ENCODE measurements around the gene FTO. TPM values are rescaled to one million over a fixed set of nuclear protein-coding genes. Genes with fewer than 3 reads are reported as not detected.

FTO gene
- total RNA-seq, 4 donors from 2014 or later = 125 to 182 (median 164) TPM

- TF ChIP-seq POLR2A (IDR thresholded peaks at IDR 0.05) = no peak
- TF ChIP-seq, protein P1, sequence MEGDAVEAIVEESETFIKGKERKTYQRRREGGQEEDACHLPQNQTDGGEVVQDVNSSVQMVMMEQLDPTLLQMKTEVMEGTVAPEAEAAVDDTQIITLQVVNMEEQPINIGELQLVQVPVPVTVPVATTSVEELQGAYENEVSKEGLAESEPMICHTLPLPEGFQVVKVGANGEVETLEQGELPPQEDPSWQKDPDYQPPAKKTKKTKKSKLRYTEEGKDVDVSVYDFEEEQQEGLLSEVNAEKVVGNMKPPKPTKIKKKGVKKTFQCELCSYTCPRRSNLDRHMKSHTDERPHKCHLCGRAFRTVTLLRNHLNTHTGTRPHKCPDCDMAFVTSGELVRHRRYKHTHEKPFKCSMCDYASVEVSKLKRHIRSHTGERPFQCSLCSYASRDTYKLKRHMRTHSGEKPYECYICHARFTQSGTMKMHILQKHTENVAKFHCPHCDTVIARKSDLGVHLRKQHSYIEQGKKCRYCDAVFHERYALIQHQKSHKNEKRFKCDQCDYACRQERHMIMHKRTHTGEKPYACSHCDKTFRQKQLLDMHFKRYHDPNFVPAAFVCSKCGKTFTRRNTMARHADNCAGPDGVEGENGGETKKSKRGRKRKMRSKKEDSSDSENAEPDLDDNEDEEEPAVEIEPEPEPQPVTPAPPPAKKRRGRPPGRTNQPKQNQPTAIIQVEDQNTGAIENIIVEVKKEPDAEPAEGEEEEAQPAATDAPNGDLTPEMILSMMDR (IDR thresholded peaks at IDR 0.05) = no peak
- Histone ChIP-seq H3K9me3 (no peaks in the 10 kb centered on the region), H3K27me3 (no peaks in the 10 kb centered on the region), H3K4me1 (no peaks in the 10 kb centered on the region), H3K36me3 (peaks cover 0 to 8% of the 10 kb centered on the region in 2 donors), H3K27ac (no peak overlapping the region), H3K4me3 (replicated peaks in 1 of 3) (no peak overlapping the region)
- no peak for DNase-seq
- 72 to 99% methylated on average over 4 of the region's 4 CpGs for WGBS, 2 donors
- intact Hi-C loops (cut with DNase I) = no loop called here
These were observed 118.1 kb downstream of the FTO start for GRCh38 chr16:53821957-53822625.

DNA sequence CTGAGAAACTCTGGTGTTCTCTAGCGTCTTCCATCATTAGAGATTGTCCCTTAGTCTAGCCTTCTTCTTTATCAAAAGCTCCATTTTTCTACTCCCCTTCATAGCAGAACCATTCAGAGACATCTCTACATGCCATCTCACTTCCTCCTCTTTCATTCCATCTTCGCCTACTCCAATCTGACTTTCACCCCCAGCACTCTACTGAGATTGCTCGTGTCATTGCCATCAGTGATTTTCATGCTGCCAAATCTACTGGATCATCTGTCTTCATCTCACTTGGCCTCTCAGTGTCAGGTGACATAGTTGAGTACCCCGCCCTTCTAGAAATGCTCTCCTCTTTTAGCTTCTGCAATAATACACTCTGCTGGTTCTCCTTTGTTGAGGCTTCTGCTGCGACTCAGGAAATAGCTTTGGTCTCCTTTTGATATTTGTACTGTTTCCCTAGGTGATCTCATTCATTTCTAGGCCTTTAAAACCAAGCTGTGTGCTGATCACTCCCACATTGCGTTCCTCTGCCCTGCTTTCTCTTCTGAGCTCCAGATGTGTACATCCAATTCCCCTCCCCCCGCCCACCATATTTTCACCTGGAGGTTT is 119.1 kb downstream of the FTO start:
- Histone ChIP-seq H3K27ac (no peak overlapping the region), H3K4me1 (no peaks in the 10 kb centered on the region), H3K9me3 (no peaks in the 10 kb centered on the region), H3K27me3 (no peaks in the 10 kb centered on the region), H3K36me3 (peaks cover 0 to 8% of the 10 kb centered on the region in 2 donors), H3K4me3 (replicated peaks in 1 of 3) (no peak overlapping the region)
- DNase-seq = no peak
- intact Hi-C loops (cut with DNase I) = no loop called here
- WGBS, 2 donors = 84 to 97% methylated on average over 7 of the region's 7 CpGs
- no peak for TF ChIP-seq POLR2A (IDR thresholded peaks at IDR 0.05)
- TF ChIP-seq, protein P1 (IDR thresholded peaks at IDR 0.05) = no peak

- Histone ChIP-seq H3K27ac (no peak overlapping the region), H3K27me3 (no peaks in the 10 kb centered on the region), H3K36me3 (peaks cover 0 to 12% of the 10 kb centered on the region in 2 donors), H3K4me1 (peaks cover 0 to 6% of the 10 kb centered on the region in 2 donors), H3K4me3 (replicated peaks in 1 of 3) (no peak overlapping the region), H3K9me3 (no peaks in the 10 kb centered on the region)
- 59 to 62% methylated on average over 3 of the region's 3 CpGs for WGBS, 2 donors
- DNase-seq = no peak
- TF ChIP-seq, protein P1 (IDR thresholded peaks at IDR 0.05) = no peak
- TF ChIP-seq POLR2A (IDR thresholded peaks at IDR 0.05) = no peak
- intact Hi-C loops (cut with DNase I) = no loop called here
These were observed 122.7 kb downstream of the FTO start for GRCh38 chr16:53826658-53827057.

- Histone ChIP-seq H3K9me3 (no peaks in the 10 kb centered on the region), H3K36me3 (peaks cover 0 to 12% of the 10 kb centered on the region in 2 donors), H3K27me3 (no peaks in the 10 kb centered on the region), H3K27ac (no peak overlapping the region), H3K4me3 (replicated peaks in 1 of 3) (no peak overlapping the region), H3K4me1 (peaks cover 0 to 6% of the 10 kb centered on the region in 2 donors)
- 81 to 89% methylated on average over 5 of the region's 5 CpGs for WGBS, 2 donors
- no peak for DNase-seq
- intact Hi-C loops (cut with DNase I) = no loop called here
- no peak for TF ChIP-seq POLR2A (IDR thresholded peaks at IDR 0.05)
- TF ChIP-seq, protein P1 (IDR thresholded peaks at IDR 0.05) = no peak
These were observed 123.8 kb downstream of the FTO start for GRCh38 chr16:53827741-53828140.

- Histone ChIP-seq H3K9me3 (no peaks in the 10 kb centered on the region), H3K4me3 (replicated peaks in 1 of 3) (no peak overlapping the region), H3K4me1 (peaks cover 0 to 6% of the 10 kb centered on the region in 2 donors), H3K36me3 (peaks cover 0 to 12% of the 10 kb centered on the region in 2 donors), H3K27ac (no peak overlapping the region), H3K27me3 (no peaks in the 10 kb centered on the region)
- no peak for TF ChIP-seq POLR2A (IDR thresholded peaks at IDR 0.05)
- no peak for DNase-seq
- intact Hi-C loops (cut with DNase I) = no loop called here
- 89 to 94% methylated on average over 3 of the region's 3 CpGs for WGBS, 2 donors
These were observed 125.3 kb downstream of the FTO start for GRCh38 chr16:53829186-53829747.

Measured in thyroid gland (tissue), 4 donors.